Peyer's patch (tissue), 4 donors: ENCODE data around the gene KCTD4. TPM values are rescaled to one million over a fixed set of nuclear protein-coding genes. Genes with fewer than 3 reads are reported as not detected.

Experiments
- DNase-seq, 3 donors: peaks; one replicate each; pipeline ENCODE4 v3.0.0-alpha.2; 2017 to 2019
- H3K27ac ChIP-seq, 4 donors: fragments of 200-600 bp; sonication (generic); one replicate each; pipeline ENCODE4 v1.5.1; 2016 to 2019
- H3K27me3 ChIP-seq, 2 donors: fragments of 200-600 bp; sonication (generic); one replicate each; pipeline ENCODE4 v1.5.1; 2019
- H3K36me3 ChIP-seq, 3 donors: fragments of 200-600 bp; sonication (generic); one replicate each; pipeline ENCODE4 v1.5.1; 2016 to 2019
- H3K4me1 ChIP-seq, 4 donors: fragments of 200-600 bp; sonication (generic); one replicate each; pipeline ENCODE4 v1.5.1; 2016 to 2019
- H3K4me3 ChIP-seq, 4 donors: fragments of 200-600 bp; sonication (generic); 1 replicate in 3 of 4; 2 replicates in 1 of 4; pipeline ENCODE4 v1.5.1; 2016 to 2019; ENCODE audit warnings: mild to moderate bottlenecking in 1 of 4
- H3K9me3 ChIP-seq, 4 donors: fragments of 200-600 bp; sonication (generic); one replicate each; pipeline ENCODE4 v1.5.1; 2016 to 2019; ENCODE audit warnings: mild to moderate bottlenecking in 1 of 4
- POLR2A ChIP-seq, 2 donors: fragments of 450-650 bp; IDR thresholded peaks; one replicate each; pipeline ENCODE4 v1.5.1; 2017; ENCODE audit warnings: antibody characterized with exemption in 2 of 2, mild to moderate bottlenecking in 2 of 2, moderate library complexity in 2 of 2
- total RNA-seq, 4 donors: library from RNA; depleted of rRNA; stranded (reverse); fragments of >200 nt; gene quantifications; one replicate each; pipeline ENCODE4 v1.1.0, GENCODE V29; 2016
- TF ChIP-seq, protein P1 (sequence below), 6 experiments: fragments of 450-650 bp in 4 of 6; fragments of 200-600 bp in 2 of 6; sonication (generic) in 1 of 6; IDR thresholded peaks; one replicate each; pipeline ENCODE4 v1.5.1; 2017 to 2019; ENCODE audit warnings: antibody characterized with exemption in 6 of 6, mild to moderate bottlenecking in 3 of 6, moderate library complexity in 1 of 6

Gene KCTD4
- total RNA-seq, 4 donors from 2014 or later: 0.35 TPM; not detected in 3

DNA sequence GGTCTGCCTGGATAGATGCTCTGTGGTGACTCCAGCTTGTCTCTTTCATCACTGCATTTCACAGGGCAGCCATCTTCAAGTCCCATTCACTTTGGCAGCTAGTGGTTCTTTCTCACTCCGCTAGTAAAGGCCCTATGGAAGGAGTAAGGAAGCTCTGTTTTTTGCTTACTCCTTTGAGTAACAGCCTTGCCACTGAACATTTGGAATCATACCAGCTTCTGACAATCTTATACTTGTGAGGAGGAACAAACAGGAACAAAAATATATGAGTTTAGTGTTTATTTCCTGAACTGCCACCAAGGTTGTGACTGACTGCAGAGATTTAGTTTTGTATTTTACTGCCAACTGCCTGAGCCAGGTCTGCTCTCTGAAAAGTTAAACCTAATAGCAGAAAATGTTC lies 38.7 kb downstream of the KCTD4 start:
- Histone ChIP-seq H3K27ac (no peak overlapping the region), H3K4me3 (no peak overlapping the region)

DNA sequence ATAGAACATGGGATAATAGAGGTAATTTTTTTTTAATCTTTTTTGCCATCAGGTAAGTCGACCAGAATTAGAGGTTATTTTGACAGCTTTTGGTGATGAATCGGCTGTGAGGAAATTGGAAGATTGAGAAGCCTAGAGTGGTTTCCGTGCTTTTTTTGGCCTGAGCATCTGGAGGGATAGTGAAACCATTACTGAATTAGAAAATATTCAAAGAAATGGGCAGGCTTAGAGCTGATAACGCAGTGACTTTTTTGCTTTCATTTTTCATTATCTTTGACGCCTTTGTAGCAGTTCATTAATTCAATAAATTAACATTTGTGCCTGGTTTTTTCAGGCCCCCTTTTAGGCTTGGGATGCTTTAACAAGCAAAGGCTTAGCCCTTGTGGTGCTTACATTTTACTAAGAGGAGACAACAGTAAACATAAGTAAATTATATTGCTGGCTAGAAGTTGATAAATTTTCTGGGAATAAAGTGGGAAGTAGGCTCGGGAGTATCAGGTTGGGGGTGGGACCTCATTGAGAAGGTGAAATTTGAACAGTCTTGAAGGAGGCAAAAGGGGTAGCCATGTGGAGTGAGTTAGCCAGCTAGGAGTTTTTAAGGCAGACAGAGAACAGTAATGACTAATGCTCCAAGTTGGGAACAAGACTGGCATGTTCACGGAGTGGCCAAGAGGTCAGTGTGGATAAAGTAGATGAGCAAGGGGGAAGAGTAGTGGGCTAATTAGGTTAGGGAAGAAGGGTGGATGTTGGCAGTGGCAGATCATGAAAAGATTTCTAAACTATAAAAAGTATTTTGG lies 44.1 kb downstream of the KCTD4 start:
- Histone ChIP-seq H3K27me3 (no peaks in the 10 kb centered on the region), H3K4me3 (no peak overlapping the region), H3K36me3 (peaks cover 0 to 14% (median 0%) of the 10 kb centered on the region in 3 donors), H3K27ac (no peak overlapping the region), H3K4me1 (no peaks in the 10 kb centered on the region), H3K9me3 (no peaks in the 10 kb centered on the region)
- TF ChIP-seq POLR2A (IDR thresholded peaks at IDR 0.05): no peak
- TF ChIP-seq, protein P1, sequence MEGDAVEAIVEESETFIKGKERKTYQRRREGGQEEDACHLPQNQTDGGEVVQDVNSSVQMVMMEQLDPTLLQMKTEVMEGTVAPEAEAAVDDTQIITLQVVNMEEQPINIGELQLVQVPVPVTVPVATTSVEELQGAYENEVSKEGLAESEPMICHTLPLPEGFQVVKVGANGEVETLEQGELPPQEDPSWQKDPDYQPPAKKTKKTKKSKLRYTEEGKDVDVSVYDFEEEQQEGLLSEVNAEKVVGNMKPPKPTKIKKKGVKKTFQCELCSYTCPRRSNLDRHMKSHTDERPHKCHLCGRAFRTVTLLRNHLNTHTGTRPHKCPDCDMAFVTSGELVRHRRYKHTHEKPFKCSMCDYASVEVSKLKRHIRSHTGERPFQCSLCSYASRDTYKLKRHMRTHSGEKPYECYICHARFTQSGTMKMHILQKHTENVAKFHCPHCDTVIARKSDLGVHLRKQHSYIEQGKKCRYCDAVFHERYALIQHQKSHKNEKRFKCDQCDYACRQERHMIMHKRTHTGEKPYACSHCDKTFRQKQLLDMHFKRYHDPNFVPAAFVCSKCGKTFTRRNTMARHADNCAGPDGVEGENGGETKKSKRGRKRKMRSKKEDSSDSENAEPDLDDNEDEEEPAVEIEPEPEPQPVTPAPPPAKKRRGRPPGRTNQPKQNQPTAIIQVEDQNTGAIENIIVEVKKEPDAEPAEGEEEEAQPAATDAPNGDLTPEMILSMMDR (IDR thresholded peaks at IDR 0.05): no peak
- DNase-seq: no peak

More for the DNA sequence above, 38.7 kb downstream of the KCTD4 start:
- H3K27me3 ChIP-seq: no peaks in the 10 kb centered on the region
- TF ChIP-seq, protein P1 (IDR thresholded peaks at IDR 0.05): no peak
- TF ChIP-seq POLR2A (IDR thresholded peaks at IDR 0.05): no peak
- H3K4me1 ChIP-seq: peaks cover 0 to 5% (median 0%) of the 10 kb centered on the region in 4 donors
- no peak for DNase-seq
- no peaks in the 10 kb centered on the region for H3K9me3 ChIP-seq
- peaks cover 0 to 4% (median 0%) of the 10 kb centered on the region in 3 donors for H3K36me3 ChIP-seq

DNA sequence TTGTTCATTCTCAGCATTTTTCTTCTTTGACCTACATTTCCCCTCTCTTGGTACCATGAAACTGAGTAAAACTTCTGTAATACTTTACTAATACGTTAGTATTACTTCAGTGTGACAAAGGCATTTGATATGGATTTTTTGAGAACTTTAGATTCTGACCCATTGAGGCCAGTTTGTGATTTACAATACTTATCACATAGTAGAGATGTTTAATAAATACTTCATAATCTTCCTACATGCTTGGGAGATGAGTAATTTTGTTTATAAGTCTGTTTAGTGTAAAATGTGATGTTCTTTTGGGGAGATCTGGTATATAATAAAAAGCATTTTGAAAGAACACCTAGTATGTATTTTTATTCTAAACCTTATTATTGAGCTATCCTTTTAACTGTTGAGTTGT lies 50.9 kb downstream of the KCTD4 start:
- no peaks in the 10 kb centered on the region for H3K4me1 ChIP-seq
- H3K4me3 ChIP-seq: no peak overlapping the region
- no peak overlapping the region for H3K27ac ChIP-seq
- H3K9me3 ChIP-seq: no peaks in the 10 kb centered on the region
- DNase-seq: no peak
- no peaks in the 10 kb centered on the region for H3K27me3 ChIP-seq
- no peak for TF ChIP-seq POLR2A (IDR thresholded peaks at IDR 0.05)
- TF ChIP-seq, protein P1 (IDR thresholded peaks at IDR 0.05): no peak
- H3K36me3 ChIP-seq: peaks cover 0 to 11% (median 0%) of the 10 kb centered on the region in 3 donors

DNA sequence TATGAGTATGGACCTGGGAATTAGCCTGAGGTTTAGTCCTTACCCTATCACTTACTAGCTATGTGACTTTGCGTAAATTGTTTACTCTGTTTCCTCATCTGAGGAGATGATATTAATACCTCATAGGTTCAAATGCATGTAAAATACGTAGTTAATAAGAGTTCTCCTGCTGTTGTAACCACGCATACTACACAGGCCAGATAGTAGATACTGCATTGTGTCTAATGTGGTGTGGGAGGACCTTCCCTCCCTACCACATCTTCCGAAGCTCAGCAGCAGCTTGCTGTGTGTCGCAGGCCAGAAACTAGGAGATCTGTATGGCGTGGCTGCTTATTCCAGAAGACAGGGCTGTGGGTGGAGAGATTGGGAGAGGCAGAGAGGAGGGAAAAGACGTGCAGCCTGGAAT lies 57.5 kb downstream of the KCTD4 start:
- Histone ChIP-seq H3K27me3 (no peaks in the 10 kb centered on the region), H3K4me3 (no peak overlapping the region), H3K36me3 (peaks cover 0 to 7% (median 0%) of the 10 kb centered on the region in 3 donors), H3K27ac (peak overlapping the region in 1 of 4 donors; percentile 45), H3K9me3 (no peaks in the 10 kb centered on the region), H3K4me1 (peaks cover 0 to 7% (median 0%) of the 10 kb centered on the region in 4 donors)
- TF ChIP-seq, protein P1 (IDR thresholded peaks at IDR 0.05): no peak
- TF ChIP-seq POLR2A (IDR thresholded peaks at IDR 0.05): no peak
- no peak for DNase-seq

Other genes starting within 250 kb of the KCTD4 start
- gene NUFIP1, start 211.6 kb downstream of the KCTD4 start, total RNA-seq: 1 to 10 TPM in 3 of 4 donors, under 1 TPM in 1; 0.76 to 4.1 (median 2.1) TPM
- 10 to 100 TPM; 13.3 to 41.3 (median 21.7) TPM for gene GPALPP1, start 211.5 kb downstream of the KCTD4 start, total RNA-seq
- 10 to 100 TPM in 3 of 4 donors, 1 to 10 TPM in 1; 8.2 to 14.0 (median 12.4) TPM for gene GTF2F2, start 80.5 kb downstream of the KCTD4 start, total RNA-seq
- gene TPT1, start 140.1 kb upstream of the KCTD4 start, total RNA-seq: 1,000 to 10,000 TPM; 1,719 to 2,278 (median 1,854) TPM
- gene SLC25A30, start 217.3 kb upstream of the KCTD4 start, total RNA-seq: 10 to 100 TPM in 1 of 4 donors, 1 to 10 TPM in 3; 5.5 to 16.5 (median 8.8) TPM